Lower lobe of right lung (tissue), 2 donors: ENCODE results near the gene PADI1. TPM values are rescaled to one million over a fixed set of nuclear protein-coding genes. Genes with fewer than 3 reads are reported as not detected.
A peak's percentile ranks its signal among the peaks of the same experiment; 100 is the strongest.

Experiments used
- ATAC-seq, 2 donors: fragments of 200-7000 bp; cut with Tn5 transposase; one replicate each; pipeline ENCODE4 v1.9.1; 2020 to 2022; ENCODE audit warnings: mild to moderate bottlenecking in 2 of 2, moderate library complexity in 2 of 2
- DNase-seq: peaks from one replicate; pipeline ENCODE4 v3.0.0-alpha.2; 2020
- H3K27ac ChIP-seq: fragments of 200-600 bp; one replicate; pipeline ENCODE4 v1.8.0; 2022
- H3K27me3 ChIP-seq: fragments of 200-600 bp; one replicate; pipeline ENCODE4 v1.8.0; 2022; ENCODE audit warnings: low read depth
- H3K36me3 ChIP-seq: fragments of 200-600 bp; one replicate; pipeline ENCODE4 v1.8.0; 2022; ENCODE audit warnings: mild to moderate bottlenecking
- H3K4me1 ChIP-seq: fragments of 200-600 bp; one replicate; pipeline ENCODE4 v1.8.0; 2022
- H3K4me3 ChIP-seq: fragments of 200-600 bp; one replicate; pipeline ENCODE4 v1.8.0; 2022; ENCODE audit warnings: mild to moderate bottlenecking
- H3K9me3 ChIP-seq: fragments of 200-600 bp; one replicate; pipeline ENCODE4 v1.8.0; 2022
- intact Hi-C: fragments of 100-400 bp; cut with DNase I; formaldehyde crosslinking; loops from one replicate; pipeline ENCODE4 v1.11.0; 2022
- total RNA-seq: library from RNA; stranded (reverse); fragmentation: NEBNext Ultra II Directional; extraction: Animal tissue kit (Norgen Biotek cat#: 25700); gene quantifications from one replicate; pipeline ENCODE4 v1.2.1, GENCODE V29; 2021
- TF ChIP-seq, protein P1 (sequence below): fragments of 200-600 bp; IDR thresholded peaks from one replicate; pipeline ENCODE4 v1.8.0; 2022; ENCODE audit warnings: antibody characterized with exemption, mild to moderate bottlenecking
- donor health status: DM: no; HTN: yes; CAD: no; lungs with severe emphysema.

Gene PADI1
- total RNA-seq, 1 donor from 2014 or later = not detected

DNA sequence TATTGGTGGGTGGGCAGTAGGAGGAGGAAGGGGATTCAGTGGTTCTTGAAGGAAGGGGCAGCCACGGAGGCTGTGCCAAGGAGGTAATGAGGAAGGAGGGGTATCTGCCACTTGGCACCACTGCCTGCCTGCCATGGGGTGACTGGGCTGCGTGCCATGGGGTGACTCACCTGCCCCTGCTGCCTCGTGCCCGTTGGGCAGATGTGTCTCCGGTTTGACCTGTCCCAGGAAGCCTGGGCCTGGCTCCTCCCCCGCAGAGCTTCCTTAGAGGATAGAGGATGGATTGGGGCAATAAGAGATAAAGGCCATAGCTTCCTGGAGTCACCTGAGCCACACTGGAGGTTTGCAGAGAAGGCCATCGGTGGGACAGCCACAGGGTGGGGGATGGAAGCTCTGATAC is 45.7 kb downstream of the PADI1 start:
- Histone ChIP-seq H3K27me3 (peaks cover 4% of the 10 kb centered on the region), H3K4me3 (no peak overlapping the region), H3K36me3 (no peaks in the 10 kb centered on the region), H3K9me3 (no peaks in the 10 kb centered on the region), H3K27ac (no peak overlapping the region), H3K4me1 (no peaks in the 10 kb centered on the region)
- ATAC-seq (peak in 1 of 2 donors; percentile 49), DNase-seq (no peak)
- intact Hi-C loops = no loop called here
- TF ChIP-seq, protein P1, sequence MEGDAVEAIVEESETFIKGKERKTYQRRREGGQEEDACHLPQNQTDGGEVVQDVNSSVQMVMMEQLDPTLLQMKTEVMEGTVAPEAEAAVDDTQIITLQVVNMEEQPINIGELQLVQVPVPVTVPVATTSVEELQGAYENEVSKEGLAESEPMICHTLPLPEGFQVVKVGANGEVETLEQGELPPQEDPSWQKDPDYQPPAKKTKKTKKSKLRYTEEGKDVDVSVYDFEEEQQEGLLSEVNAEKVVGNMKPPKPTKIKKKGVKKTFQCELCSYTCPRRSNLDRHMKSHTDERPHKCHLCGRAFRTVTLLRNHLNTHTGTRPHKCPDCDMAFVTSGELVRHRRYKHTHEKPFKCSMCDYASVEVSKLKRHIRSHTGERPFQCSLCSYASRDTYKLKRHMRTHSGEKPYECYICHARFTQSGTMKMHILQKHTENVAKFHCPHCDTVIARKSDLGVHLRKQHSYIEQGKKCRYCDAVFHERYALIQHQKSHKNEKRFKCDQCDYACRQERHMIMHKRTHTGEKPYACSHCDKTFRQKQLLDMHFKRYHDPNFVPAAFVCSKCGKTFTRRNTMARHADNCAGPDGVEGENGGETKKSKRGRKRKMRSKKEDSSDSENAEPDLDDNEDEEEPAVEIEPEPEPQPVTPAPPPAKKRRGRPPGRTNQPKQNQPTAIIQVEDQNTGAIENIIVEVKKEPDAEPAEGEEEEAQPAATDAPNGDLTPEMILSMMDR = no peak

DNA sequence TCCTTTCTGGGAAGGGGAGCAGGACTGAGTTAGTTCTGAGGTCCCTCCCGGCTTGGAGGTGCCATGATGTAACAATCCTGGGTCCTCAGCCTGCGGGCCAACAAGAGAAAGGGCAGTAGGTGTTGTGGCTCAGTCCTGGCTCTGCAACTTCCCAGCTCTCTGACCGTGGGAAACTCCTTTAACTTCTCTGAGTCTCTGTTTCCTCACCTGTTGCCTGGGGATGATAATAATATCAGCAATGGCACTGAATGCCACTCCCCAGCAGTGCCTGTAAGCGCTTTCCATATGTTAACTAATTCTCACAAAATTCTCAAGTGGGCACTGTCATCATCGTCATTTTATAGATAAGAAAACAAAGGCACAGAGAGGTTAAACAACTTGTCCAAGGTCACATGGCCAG is 46.3 kb downstream of the PADI1 start:
- Histone ChIP-seq H3K4me1 (no peaks in the 10 kb centered on the region), H3K9me3 (no peaks in the 10 kb centered on the region), H3K36me3 (no peaks in the 10 kb centered on the region), H3K4me3 (no peak overlapping the region), H3K27me3 (peaks cover 6% of the 10 kb centered on the region), H3K27ac (no peak overlapping the region)
- DNase-seq = no peak
- ATAC-seq = no peak
- TF ChIP-seq, protein P1 = no peak
- intact Hi-C loops = no loop called here

DNA sequence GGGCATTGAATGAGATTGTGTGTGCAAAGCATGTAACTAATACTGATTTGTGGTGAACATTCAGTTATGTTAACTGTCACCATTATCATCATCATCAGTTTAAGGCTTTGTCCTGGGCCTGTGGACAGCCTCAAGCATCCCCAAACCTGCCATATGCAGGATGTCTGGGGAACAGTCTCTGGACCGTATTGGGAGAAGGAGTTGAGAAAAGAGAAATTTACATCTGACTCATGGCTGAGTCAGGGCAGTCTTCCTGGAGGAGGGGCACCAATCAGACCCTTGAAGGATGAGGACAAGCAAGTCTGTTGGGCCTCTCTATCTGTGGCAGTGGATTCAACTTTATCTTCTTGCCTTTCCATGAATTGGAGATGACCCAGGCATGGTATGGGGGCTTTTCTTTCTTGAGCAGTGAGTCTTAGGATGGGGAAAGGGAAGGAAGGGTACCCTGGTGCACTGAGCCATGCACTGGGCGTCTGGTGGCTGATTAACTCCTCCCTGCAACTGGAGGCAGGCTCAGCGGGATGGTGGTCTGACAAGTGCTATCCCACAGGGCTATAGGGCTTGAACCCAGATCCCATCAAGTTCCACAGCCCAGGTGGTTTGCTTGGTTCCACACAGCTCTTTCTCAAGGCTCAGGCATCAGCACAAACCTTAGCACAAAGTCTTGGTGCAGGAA is 46.9 kb downstream of the PADI1 start:
- no peaks in the 10 kb centered on the region for H3K36me3 ChIP-seq
- TF ChIP-seq, protein P1 = no peak
- H3K27me3 ChIP-seq = peaks cover 9% of the 10 kb centered on the region
- DNase-seq (no peak), ATAC-seq (no peak)
- no peaks in the 10 kb centered on the region for H3K9me3 ChIP-seq
- intact Hi-C loops = no loop called here
- no peak overlapping the region for H3K27ac ChIP-seq
- H3K4me1 ChIP-seq = no peaks in the 10 kb centered on the region
- no peak overlapping the region for H3K4me3 ChIP-seq

GRCh38 chr1:17255336-17255735 is 50.4 kb downstream of the PADI1 start:
- H3K4me1 ChIP-seq = no peaks in the 10 kb centered on the region
- no peaks in the 10 kb centered on the region for H3K36me3 ChIP-seq
- peaks cover 21% of the 10 kb centered on the region for H3K27me3 ChIP-seq
- no peak for DNase-seq
- intact Hi-C loops = no loop called here
- H3K4me3 ChIP-seq = no peak overlapping the region
- TF ChIP-seq, protein P1 = no peak
- no peak for ATAC-seq
- H3K9me3 ChIP-seq = no peaks in the 10 kb centered on the region
- no peak overlapping the region for H3K27ac ChIP-seq

DNA sequence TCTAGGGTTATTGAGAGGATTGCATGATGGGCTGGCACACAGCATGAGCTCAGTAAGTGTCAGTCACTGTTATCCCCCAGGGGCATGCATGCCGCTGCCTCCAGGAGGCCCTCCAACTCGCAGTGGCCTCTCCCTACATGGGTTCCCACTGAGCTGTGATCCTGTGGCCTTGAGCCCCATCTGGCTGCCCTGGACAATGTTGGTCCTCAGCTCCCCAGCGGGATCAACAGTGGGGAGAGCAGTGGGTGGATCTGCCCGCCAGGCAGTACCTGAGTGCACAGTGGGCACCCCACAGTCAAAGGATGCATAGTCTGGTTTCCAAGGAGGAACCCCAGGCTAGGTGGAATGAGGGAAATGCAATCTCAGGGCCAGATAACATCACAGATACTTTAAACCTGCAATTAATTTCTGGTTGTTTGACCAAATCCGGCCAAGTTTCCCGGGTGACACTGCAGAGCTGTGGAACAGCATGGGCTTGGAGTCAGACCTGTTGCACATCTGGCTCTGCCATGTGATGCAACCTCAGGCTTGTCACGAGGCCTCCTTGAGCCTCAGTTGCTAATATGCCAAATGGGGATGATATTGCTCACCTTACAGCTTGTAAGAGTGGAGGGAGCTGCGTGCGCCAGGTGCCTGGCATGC is 53.3 kb downstream of the PADI1 start:
- DNase-seq (no peak), ATAC-seq (no peak)
- H3K4me1 ChIP-seq = no peaks in the 10 kb centered on the region
- intact Hi-C loops = no loop called here
- no peak overlapping the region for H3K4me3 ChIP-seq
- TF ChIP-seq, protein P1 = no peak
- H3K9me3 ChIP-seq = no peaks in the 10 kb centered on the region
- H3K36me3 ChIP-seq = no peaks in the 10 kb centered on the region
- no peak overlapping the region for H3K27ac ChIP-seq
- peaks cover 21% of the 10 kb centered on the region for H3K27me3 ChIP-seq
